HepG2 (cell line): ENCODE measurements around the gene ANKHD1.

Experiments
- CBX5 ChIP-seq: sonication (generic); formaldehyde crosslinking; IDR thresholded peaks from 2 replicates; pipeline ENCODE4 v1.4.0; 2020; ENCODE audit warnings: missing genetic modification reagents, borderline replicate concordance
- NFE2L1 ChIP-seq: sonication (generic); formaldehyde crosslinking; IDR thresholded peaks from 2 replicates; pipeline ENCODE4 v1.4.0; 2020; ENCODE audit warnings: missing genetic modification reagents, mild to moderate bottlenecking, borderline replicate concordance
- ZNF124 ChIP-seq: sonication (generic); formaldehyde crosslinking; IDR thresholded peaks from 2 replicates; pipeline ENCODE4 v1.4.0; 2020; ENCODE audit warnings: missing genetic modification reagents
- ZNF280D ChIP-seq: sonication (generic); formaldehyde crosslinking; IDR thresholded peaks from 2 replicates; pipeline ENCODE4 v1.5.1; 2020; ENCODE audit warnings: mild to moderate bottlenecking, missing genetic modification reagents
- ZNF580 ChIP-seq: IDR thresholded peaks from 2 replicates; pipeline ENCODE4 v1.6.1; 2016; ENCODE audit warnings: low read depth, borderline replicate concordance
- ZNF670 ChIP-seq: sonication (generic); formaldehyde crosslinking; IDR thresholded peaks from 2 replicates; pipeline ENCODE4 v1.8.0; 2022; ENCODE audit warnings: mild to moderate bottlenecking, missing genetic modification reagents, borderline replicate concordance
- TF ChIP-seq, protein P1 (sequence below): sonication (generic); formaldehyde crosslinking; IDR thresholded peaks from 2 replicates; pipeline ENCODE4 v1.8.1; 2023; ENCODE audit warnings: mild to moderate bottlenecking, inconsistent platforms, moderate library complexity, missing genetic modification reagents, borderline replicate concordance

DNA sequence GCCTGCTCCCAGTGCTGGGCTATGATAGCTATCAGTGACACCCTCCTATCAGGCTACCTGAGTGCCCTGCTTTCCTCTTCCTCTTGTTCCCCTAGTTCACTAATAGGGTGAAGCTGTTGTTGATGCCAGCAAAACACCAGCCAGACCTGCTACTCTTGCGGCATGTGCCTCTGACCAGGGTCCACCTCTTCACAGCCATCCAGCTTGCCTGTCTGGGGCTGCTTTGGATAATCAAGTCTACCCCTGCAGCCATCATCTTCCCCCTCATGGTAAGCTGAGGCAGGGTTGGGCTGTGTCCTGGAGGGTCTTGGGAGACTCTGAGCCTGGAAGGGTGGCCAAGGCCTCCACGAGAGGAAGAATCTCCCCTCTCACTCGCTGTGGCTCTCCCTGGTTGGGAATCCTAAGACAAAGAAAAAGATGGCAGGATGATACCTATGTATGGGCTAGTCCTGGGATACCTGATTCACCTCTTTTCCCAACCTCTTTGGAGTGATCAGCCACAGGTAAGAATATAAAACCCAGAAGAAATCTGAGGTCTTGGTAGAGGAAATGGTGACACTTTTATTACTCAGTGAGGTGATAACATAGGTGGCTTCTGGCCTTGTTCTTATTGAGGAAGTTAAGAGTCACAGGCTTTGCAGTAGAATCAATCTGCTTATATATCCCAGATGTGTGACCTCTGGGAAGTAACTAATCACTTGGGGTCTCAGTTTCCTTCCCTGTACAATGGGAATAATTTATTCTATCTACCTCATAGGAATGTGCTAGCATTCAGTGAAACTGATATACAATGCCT, 30.1 kb upstream of the ANKHD1 start:
- TF ChIP-seq ZNF124 (CRISPR knock-in tag) (no peak), CBX5 (CRISPR knock-in tag) (no peak), ZNF580 (CRISPR knock-in tag) (no peak), NFE2L1 (no peak), ZNF280D (CRISPR knock-in tag) (no peak), ZNF670 (no peak)
- TF ChIP-seq, protein P1, sequence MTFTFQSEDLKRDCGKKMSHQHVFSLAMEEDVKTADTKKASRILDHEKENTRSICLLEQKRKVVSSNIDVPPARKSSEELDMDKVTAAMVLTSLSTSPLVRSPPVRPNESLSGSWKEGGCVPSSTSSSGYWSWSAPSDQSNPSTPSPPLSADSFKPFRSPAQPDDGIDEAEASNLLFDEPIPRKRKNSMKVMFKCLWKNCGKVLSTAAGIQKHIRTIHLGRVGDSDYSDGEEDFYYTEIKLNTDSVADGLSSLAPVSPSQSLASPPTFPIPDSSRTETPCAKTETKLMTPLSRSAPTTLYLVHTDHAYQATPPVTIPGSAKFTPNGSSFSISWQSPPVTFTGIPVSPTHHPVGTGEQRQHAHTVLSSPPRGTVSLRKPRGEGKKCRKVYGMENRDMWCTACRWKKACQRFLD: no peak
